GM12801 (cell line): ENCODE results near the gene WDR82.

ENCODE experiments used
- TF ChIP-seq, protein P1 (sequence below): IDR thresholded peaks from one replicate; pipeline ENCODE4 v1.5.1; 2011; ENCODE audit warnings: control low read depth; ENCODE audit not compliant: insufficient read length; ENCODE audit errors: extremely low read depth

The WDR82 gene

DNA sequence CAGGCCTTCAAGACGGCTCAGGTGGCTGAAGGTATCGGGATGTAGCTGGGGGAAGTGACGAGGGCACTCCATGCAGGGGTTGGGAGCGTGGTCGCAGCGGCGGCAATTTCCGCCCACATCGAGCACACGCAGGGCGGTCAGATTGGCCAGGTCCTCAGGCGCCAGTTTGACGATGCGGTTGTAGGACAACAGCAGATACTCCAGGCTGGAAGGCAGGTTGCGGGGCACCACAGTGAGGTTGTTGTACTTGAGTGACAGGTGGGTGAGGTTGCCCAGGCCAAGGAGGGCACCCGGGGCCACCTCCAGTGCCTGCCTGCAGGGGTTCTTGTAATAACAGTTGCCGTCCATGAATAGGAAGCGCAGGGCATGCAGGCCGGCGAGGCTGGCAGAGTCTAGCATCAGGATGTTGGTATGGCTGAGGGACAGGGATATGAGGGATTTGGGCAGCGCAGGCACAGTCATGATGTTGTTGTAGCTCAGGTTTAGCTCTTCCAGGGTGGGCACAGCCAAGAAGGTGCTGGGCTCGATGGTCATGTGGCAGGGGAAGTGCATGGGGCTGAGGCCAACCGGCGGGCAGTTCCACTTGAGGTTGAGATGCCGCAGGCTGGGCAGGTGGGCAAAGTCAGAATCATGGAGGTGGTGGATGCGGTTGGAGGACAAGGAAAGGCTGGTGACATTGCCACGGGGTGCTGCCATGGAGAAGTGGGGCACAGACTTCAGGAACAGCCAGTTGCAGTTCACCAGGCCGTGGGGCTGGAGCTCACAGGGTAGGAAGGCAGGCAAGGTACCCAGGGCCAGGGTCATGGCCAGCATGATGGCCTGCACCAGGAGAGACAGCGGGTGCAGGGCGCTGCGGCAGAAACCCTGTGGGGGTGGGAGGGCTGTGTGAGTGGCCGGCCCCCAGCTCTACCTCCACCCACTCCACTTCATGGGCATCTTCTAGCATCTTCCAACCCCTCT lies 54.7 kb downstream of the WDR82 start:
- TF ChIP-seq, protein P1, sequence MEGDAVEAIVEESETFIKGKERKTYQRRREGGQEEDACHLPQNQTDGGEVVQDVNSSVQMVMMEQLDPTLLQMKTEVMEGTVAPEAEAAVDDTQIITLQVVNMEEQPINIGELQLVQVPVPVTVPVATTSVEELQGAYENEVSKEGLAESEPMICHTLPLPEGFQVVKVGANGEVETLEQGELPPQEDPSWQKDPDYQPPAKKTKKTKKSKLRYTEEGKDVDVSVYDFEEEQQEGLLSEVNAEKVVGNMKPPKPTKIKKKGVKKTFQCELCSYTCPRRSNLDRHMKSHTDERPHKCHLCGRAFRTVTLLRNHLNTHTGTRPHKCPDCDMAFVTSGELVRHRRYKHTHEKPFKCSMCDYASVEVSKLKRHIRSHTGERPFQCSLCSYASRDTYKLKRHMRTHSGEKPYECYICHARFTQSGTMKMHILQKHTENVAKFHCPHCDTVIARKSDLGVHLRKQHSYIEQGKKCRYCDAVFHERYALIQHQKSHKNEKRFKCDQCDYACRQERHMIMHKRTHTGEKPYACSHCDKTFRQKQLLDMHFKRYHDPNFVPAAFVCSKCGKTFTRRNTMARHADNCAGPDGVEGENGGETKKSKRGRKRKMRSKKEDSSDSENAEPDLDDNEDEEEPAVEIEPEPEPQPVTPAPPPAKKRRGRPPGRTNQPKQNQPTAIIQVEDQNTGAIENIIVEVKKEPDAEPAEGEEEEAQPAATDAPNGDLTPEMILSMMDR: no peak

DNA sequence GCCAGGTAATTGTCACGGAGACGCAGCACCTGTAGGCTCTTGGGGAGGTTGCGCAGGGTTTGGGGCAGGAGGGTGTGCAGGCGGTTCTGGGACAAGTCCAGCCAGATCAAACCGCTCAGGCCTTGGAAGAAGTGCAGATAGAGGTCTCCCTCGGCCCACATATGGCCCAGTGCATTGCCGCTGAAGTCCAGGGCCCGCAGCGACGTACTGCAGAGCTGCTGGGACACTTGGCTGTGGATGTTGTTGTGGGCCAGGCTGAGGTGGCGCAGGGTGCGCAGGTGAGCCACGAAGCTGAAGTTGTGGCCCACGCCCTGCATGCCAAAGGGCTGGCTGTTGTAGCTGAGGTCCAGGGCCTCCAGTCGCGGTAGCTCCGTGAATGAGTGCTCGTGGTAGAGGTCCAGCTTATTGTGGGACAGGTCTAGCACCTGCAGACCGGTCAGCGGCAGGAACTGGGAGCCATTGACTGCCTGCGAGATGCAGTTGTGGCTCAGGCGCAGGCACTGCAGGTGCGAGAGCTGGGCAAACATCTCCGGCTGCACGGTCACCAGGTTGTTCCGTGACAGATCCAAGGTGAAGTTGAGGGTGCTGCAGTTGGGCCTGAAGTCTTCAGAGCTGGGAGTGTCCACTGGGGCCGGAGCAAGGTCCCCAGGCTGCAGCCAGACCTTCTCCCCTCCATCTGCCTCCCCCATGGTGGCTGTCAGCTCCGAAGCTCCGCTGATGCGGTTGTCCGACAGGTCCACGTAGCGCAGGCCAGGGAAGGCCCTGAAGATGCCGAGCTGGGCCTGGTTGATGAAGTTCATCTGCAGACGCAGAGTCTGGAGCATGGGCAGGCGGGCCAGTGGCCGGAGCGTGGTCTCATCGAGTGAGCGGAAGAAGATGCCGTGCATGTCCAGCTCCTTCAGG lies 55.9 kb downstream of the WDR82 start:
- TF ChIP-seq, protein P1: no peak

DNA sequence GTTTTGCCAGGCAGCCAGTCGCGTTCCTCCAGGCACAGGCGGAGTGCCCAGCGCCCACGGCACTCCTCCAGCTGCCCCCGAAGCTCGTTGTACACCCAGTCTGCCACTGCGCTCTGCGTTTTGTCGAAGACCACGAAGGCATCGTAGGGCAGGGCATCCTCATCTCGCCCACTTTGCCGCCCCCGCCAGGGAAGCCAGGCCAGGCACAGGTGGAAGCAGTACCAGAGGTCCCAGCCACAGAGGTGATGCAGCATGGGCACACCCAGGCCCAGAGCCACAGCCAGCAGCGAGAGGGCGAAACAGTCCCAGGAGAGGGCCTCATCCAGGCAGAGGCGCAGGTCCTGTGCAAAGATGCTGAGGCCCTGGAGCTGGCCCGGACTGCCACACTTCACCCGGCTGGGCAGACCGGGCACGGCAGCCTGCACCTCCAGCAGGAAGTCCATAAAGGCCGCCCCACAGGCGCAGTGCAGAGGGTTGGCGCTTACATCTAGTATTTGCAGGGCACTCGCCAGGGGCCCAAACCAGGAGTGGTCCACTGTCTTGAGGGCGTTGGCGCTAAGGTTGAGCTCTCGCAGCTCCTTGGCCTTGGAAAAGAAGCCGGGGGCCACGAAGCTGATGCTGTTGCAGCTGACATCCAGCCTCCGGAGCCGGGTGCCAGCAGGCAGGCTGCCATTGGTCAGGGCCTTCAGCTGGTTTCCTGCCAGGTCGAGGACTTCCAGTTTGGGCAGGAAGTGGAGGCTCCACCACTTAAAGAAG lies 56.7 kb downstream of the WDR82 start:
- TF ChIP-seq, protein P1: no peak

DNA sequence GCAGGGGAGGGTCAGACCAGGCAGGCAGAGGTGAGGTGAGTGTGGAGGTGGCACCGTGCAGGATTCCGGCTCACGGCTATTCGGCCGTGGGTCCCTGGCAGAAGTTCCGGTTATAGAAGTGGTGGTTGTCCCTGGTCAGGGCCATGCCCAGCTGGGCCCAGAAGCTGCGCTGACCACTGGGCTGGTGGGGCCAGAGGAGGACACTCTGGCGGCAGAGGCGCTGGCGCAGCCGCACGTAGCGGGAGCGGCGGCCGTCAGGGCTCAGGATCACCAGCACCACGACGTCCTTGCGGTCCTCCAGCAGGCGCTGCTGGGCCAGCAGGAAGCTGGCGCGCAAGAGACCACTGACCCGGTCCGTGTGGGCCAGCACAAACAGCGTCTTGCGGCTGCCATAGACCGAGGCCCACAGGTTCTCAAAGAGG lies 57.3 kb downstream of the WDR82 start:
- TF ChIP-seq, protein P1: no peak

DNA sequence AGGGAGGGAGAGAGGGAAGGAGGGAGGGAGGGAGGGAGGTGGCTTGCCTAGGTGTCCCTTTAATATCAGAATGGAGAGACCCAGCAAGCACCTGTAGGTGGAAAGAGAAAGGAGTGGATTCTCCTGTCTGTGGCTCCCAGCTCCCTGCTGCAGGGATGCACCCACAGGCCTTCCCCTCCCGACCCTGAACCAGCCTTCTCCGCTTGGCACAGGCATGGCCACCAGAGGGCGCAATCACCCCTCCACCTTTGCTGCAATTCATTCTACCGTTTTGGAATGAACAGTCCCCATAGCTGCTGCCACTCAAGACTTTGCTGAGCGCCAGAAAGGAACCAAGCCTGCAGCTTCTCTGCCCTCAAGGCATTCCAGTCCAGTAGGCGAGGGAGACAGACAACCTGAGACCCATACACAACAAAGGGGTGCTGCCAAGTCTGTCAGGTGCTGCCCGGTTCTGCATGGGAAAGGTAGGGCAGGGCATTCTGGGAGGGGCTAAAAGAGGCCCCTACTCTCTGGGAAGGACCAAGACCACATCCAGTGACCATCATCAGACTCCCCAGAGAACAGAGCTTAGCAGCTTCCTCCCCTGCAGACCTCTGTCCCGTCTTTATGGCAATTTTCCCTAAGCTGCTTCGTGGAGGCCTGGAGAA lies 57.9 kb downstream of the WDR82 start:
- TF ChIP-seq, protein P1: no peak

DNA sequence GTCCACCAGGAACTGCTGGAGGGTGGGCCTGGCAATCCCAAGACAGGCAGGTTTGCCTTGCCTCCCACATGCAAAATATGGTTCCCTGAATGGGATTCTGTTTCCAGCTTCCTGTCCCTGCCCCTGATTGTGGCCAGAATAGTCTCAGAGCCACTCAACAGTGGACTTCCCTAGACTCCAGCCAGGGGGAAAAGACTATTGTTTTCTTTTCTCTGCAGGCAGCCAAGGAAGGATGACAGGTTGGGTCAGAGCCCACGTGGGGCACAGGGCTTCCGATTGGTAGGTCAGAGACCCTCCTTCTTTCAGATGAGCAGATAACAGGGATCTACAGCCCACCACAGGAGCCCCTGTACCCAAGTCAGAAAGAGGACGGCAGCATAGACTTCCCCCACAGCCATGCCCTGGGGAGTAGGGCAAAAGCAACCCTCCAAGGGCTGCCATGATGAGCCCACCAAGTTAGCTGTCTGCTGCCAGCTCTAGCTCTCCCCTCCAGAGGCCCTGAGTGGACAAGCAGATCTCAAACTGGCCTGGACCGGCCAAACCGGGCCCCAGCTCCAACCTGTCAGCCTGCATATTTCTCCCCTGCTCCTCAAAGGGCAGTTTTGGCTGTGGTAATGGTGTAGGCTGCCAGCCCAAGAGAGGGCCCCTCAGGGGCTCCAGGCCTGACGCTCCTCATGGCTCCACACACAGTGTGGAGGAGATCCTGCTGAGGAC lies 59.4 kb downstream of the WDR82 start:
- TF ChIP-seq, protein P1: no peak
